ENCODE data around the gene HOXC6. TPM values are rescaled to one million over a fixed set of nuclear protein-coding genes. Genes with fewer than 3 reads are reported as not detected.

Gene HOXC6
- total RNA-seq, 1 donor from 2014 or later: not detected

DNA sequence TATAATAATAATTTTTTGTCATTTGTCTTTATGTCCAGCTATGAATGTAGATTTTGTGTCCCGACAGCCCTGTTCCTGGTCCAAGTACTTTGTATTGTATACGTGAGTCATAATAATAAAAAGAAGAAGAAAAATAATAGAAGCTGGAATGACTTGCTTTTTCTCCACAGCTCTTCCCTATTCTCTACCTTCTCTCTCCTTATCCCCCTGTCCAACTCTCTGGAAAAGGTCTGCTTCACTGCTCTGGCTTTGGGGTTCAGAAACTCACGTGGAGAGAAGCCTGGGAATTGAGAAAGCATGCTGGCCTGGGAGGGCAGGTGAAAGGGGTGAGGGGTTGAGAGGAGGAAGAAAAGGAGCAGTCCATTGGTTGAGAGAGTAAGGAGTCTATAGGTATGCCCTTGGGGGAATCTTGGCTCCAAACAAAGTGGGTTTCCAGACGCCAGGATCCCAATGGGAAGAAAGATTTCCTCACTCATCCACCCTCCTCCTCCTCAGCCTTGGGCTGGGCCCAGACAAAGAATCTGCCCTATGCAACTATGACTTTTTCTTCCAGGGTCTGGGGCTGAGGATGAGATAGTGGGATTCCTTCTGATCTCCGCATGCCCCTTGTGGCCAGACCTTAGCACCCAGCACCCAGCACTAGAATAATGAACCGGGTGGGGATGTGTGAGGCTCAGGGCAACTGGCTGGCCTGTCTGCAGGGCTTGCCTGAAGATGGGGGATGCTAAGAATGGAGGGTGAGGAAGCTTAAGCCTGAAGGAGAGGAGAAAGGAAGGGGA lies 15.4 kb upstream of the HOXC6 start:
- intact Hi-C loops (cut with micrococcal nuclease): no loop called here

DNA sequence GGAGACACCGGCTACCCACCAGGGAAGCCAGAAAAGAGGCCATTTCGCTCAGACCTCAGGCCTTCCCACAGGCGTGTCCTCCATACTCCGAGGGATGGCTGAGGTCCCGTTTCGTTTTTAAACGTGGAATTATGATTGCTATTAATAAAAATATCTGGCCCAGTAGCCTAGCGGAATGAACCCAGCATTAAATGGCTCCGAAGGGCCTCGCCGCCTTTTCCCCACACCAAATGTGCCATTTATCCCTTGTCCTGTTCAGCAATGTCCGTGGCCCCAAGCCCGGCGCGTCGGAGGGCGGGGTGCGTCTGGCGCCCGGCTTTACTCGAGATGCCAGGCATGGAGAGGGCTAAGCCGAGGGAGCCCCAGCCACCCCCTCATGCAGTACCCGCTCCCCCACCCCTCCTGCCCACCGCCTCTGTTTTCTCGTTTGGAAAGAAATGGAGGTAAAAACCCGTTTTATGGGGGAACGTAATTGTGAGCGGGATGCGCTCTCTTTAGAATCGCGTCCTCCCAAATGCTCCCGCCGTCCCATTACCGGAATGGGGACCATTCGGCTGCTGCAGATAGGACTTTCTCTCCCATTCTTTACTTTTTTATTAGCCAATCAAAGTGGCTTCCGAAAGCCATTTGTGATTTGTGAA lies 13.7 kb upstream of the HOXC6 start:
- intact Hi-C loops (cut with micrococcal nuclease): no loop called here

- intact Hi-C loops (cut with micrococcal nuclease): no loop called here
These were observed 13.0 kb upstream of the HOXC6 start for GRCh38 chr12:54015018-54015931.

DNA sequence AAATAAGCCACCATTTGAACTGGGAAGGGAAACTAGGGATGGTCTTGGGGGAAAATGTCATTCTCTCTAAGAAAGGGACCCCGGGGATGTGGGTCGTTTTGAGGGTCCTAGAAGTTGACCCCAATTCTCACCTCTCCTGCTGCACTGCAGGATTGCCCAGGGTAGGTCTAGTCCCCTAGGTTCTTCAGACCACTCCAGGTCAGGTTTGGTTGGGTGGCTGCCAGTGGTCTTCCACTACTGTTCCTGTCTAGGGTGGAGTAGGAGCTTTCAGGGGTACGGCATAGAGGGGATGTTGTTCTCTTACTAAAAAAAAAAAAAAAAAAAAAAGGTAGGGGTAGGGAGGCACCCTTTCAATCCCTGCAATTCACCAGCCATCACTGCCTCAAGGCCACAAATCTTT lies 12.2 kb upstream of the HOXC6 start:
- intact Hi-C loops (cut with micrococcal nuclease): loop anchor here (2.0 kb wide), 1 partner anchor 17 kb away; the partner anchor contains the start of gene HOXC5

DNA sequence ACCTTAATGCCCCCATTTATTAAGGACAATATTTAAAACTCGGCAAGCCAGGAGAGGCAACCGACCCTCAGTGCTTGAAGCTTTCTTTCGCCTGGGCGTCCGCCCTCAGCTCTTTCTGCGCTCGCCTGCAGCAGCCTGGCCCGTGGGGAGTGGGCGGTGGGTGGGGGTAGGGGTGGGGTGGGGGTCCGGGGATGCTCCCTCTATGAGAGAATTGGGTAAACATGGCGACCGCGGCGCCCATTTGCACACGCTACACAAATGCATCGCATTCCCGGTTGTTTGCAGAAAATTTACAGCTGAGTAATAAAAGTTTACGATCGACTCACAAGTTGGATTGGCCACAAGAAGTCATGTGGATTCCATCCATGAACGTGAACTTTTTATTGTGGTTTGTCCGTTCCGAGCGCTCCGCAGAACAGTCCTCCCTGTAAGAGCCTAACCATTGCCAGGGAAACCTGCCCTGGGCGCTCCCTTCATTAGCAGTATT lies 11.7 kb upstream of the HOXC6 start:
- intact Hi-C loops (cut with micrococcal nuclease): loop anchor here (2.0 kb wide), 1 partner anchor 16 kb away; the partner anchor contains the start of gene HOXC5

DNA sequence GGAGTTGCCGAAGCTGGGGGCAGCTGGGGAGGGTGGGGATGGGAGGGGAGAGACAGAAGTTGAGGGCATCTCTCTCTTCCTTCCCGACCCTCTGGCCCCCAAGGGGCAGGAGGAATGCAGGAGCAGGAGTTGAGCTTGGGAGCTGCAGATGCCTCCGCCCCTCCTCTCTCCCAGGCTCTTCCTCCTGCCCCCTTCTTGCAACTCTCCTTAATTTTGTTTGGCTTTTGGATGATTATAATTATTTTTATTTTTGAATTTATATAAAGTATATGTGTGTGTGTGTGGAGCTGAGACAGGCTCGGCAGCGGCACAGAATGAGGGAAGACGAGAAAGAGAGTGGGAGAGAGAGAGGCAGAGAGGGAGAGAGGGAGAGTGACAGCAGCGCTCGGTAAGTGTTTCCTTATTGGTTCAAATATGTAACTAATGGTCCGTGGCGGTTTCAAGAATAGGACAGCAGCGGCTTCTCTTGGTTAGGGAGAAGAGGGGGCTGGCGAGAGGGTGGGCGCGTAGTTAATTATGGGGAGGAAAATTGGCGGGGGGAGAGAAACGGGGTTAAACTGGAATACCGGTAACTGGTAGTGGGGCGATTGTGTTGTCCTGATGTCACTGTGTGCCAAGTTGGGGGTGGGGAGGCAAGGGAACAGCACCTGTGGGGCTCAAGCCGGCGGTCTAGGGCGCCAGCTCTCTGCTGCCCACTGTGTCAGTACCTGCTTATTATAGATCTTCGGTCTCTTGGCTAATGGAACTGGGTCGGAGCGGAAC lies 11.0 kb upstream of the HOXC6 start:
- intact Hi-C loops (cut with micrococcal nuclease): loop anchor here (2.0 kb wide), 1 partner anchor 16 kb away; the partner anchor contains the start of gene HOXC5

GRCh38 chr12:54017878-54018467 lies 10.3 kb upstream of the HOXC6 start:
- intact Hi-C loops (cut with micrococcal nuclease): loop anchor here (2.0 kb wide), 1 partner anchor 15 kb away; the partner anchor contains the start of gene HOXC5

GRCh38 chr12:54018468-54018984 lies 9.7 kb upstream of the HOXC6 start:
- intact Hi-C loops (cut with micrococcal nuclease): no loop called here

DNA sequence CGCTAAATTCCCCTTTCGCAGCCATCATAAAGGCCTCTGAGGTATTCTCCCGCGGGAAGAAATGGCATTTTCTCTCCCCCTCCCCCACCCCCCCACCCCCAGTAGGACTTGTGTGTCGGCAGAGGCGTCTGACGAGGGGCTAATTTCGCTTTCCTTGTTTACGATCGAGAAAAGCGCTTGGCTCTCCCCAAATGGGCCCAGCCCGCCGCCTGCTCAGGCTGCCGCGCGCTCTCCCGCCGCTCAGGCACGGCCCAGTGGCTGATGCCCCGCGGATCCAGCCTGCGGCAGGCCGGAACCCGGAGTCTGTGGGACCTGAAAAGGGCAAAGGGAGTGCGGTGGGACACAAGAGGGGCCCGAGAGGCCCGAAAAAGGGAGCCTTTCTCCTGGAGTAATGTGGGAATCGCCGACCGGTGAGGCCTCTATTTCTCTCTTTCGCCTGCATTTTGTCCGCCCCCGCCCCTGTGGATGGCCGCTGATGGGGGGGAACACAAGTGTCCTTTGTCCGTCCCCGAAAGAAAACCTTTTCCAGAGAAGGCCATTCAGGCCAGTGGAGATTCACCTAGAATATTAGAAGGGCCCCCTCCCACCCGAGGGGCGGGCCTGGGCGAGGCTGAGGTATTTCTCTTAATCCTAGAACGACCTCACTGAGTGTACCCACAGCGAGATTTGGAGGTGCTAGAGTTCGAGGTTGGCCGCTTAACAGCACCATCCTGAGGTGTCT lies 9.0 kb upstream of the HOXC6 start:
- intact Hi-C loops (cut with micrococcal nuclease): no loop called here

DNA sequence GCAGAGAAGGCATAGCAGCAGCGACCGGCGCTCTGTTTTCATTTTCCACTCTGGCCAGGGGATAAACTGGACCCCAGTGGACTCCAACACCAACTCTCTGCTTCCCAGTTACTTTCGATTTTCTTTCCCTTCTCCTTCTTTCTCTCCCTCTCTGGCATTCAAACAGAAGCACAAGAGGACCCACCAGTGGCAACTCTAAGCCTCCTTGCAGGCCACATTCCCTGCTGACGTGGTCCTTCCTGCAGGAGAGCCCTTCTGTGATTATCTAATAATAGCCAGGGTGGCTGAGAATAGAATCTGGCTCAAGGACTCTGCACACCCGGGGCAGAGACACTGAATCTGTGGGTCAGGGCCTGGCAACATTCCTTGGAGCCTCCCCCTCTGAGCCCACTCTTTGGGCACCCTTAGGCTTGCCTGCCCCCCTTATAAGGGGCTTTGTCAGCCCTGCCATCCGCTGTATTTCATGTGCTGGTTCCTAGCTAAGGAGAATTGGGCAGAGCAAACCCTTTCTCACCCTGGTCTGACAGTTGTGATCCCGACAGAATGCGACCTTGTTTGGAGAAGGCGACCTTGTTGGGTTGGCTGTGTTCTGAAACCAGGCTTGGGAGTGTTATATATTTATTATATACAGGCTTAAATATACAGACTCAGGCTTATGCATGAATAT lies 8.2 kb upstream of the HOXC6 start:
- intact Hi-C loops (cut with micrococcal nuclease): no loop called here

GRCh38 chr12:54020591-54021405 lies 7.4 kb upstream of the HOXC6 start:
- intact Hi-C loops (cut with micrococcal nuclease): no loop called here

- intact Hi-C loops (cut with micrococcal nuclease): no loop called here
These were observed 6.7 kb upstream of the HOXC6 start for GRCh38 chr12:54021432-54022013.

DNA sequence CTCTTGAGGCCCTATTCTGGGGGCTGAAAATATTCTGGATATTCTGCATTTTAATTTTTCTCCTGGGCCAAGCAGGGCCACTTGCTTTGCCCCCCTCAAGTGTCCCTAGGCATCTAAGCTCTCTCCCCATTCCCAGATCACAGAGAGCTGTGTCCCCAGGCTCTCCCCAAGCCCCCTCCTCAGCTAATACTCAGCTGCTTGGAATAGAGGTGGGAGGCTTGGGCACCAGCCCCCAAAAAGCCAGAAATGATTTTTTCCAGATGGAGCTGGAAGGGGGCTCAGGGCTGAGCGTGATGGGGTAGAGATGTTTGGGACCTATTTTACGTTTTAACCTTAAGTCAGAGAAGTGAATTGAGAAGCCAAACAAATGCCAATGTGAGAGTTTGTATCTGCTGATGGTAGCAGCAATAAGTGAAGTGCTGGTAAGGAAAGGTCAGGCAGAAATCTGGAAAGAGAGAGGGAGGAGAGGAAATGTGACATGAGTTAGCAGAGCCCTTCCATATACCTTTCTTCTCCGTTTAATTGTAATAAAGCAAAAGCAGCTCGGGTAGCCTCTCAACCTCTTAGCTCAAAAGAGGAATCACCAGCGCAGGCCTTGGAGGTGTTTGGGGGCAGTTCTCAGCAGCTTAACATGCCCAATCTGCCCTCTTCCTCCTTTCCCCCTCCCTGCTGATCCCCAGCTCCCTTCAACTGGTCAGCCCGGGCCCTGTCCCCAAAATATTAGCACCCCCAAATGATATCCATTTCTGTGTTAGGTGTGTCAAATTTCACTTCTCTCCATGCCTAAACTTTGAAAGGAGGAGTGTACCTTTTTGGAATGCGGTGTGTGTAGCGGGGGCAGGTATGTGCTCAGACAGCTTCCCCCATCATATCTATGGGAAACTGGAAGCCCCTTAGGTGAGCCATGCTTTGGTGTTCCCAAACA lies 5.0 kb upstream of the HOXC6 start:
- intact Hi-C loops (cut with micrococcal nuclease): no loop called here

DNA sequence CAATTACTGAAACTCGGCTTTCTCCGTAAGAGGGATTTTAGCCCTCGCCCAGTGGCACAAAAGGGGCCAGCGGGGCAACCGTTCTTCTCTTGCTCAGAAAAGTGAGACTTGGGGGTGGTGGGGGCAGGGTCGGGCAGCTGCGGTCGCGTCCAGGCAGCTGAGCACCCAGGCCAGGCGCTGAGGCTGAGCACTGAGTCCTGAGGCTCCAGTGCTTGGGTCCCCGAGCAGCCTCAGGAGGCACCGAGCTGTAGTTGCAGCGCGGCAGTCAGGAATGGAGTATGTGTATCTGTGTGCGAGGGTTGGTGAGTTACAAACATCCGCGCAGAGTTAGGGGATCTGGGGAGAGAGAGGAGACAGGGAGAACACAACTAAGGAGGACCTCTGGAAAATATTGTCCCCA lies 4.1 kb upstream of the HOXC6 start:
- intact Hi-C loops (cut with micrococcal nuclease): no loop called here

GRCh38 chr12:54024581-54025305 lies 3.5 kb upstream of the HOXC6 start:
- intact Hi-C loops (cut with micrococcal nuclease): no loop called here

Data from T-helper 2 cell treated with Interferon-gamma antibody and Interleukin-4, amounts not matched to agents 100 ng/mL and 5 ng/mL, for 36 hours (primary cell).